Measurements from ENCODE around the gene CTCF.

- TF ChIP-seq CTCF (conservative IDR thresholded peaks at IDR 0.05; ENCODE audit: low read depth, low read length) (no peak), EZH2 (IDR thresholded peaks at IDR 0.05; ENCODE audit: low read length, unreplicated experiment) (no peak), EZH2phosphoT487 (IDR thresholded peaks at IDR 0.05; ENCODE audit: borderline replicate concordance, low read length) (no peak)
Observed at GRCh38 chr16:67537636-67538591, 24.4 kb upstream of the CTCF start.
